ENCODE measurements around the gene FBXL22.

DNA sequence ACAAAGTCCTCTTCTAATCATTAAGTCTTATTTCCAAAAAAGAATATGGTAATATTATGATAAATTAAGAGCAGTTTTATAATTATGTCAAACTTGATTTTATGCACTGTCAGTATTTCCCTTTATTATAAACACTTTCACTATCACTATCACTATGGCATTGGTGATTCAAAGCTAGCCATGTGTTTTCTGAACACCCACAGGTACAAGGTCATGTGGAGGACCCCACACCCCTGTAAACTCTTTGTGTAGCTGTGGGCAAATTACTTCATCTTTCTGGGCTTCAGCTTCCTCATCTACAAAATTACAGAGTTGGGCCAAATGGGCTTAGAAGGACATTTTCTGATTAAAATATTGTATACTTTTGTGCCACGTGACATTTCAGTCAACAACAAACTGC is 41.7 kb downstream of the FBXL22 start:
- TF ChIP-seq, protein P1, sequence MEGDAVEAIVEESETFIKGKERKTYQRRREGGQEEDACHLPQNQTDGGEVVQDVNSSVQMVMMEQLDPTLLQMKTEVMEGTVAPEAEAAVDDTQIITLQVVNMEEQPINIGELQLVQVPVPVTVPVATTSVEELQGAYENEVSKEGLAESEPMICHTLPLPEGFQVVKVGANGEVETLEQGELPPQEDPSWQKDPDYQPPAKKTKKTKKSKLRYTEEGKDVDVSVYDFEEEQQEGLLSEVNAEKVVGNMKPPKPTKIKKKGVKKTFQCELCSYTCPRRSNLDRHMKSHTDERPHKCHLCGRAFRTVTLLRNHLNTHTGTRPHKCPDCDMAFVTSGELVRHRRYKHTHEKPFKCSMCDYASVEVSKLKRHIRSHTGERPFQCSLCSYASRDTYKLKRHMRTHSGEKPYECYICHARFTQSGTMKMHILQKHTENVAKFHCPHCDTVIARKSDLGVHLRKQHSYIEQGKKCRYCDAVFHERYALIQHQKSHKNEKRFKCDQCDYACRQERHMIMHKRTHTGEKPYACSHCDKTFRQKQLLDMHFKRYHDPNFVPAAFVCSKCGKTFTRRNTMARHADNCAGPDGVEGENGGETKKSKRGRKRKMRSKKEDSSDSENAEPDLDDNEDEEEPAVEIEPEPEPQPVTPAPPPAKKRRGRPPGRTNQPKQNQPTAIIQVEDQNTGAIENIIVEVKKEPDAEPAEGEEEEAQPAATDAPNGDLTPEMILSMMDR (IDR thresholded peaks at IDR 0.05; ENCODE audit: poor library complexity), result no peak
- TF ChIP-seq EZH2phosphoT487 (IDR thresholded peaks at IDR 0.05; ENCODE audit: low read depth, severe bottlenecking, unreplicated experiment) (no peak), EZH2 (IDR thresholded peaks at IDR 0.05; ENCODE audit: borderline replicate concordance) (no peak)
